Stimulated activated CD8-positive, alpha-beta memory T cell treated with anti-CD3 and anti-CD28 coated beads, Interleukin-4, amount 100 ng/mL, for 1 hour (primary cell): ENCODE results near the gene CLEC2D.
A peak's percentile ranks its signal among the peaks of the same experiment; 100 is the strongest.
"Not testable (repeated sequence)": the region's sequence is repeated elsewhere in the genome, so short reads cannot be mapped to it uniquely, and the experiment has no call there.

ENCODE experiments used
- DNase-seq, 2 donors: peaks; one replicate each; pipeline ENCODE4 v3.0.0-alpha.2; 2020; ENCODE audit warnings: low read depth in 2 of 2, low spot score in 1 of 2

The CLEC2D gene

DNA sequence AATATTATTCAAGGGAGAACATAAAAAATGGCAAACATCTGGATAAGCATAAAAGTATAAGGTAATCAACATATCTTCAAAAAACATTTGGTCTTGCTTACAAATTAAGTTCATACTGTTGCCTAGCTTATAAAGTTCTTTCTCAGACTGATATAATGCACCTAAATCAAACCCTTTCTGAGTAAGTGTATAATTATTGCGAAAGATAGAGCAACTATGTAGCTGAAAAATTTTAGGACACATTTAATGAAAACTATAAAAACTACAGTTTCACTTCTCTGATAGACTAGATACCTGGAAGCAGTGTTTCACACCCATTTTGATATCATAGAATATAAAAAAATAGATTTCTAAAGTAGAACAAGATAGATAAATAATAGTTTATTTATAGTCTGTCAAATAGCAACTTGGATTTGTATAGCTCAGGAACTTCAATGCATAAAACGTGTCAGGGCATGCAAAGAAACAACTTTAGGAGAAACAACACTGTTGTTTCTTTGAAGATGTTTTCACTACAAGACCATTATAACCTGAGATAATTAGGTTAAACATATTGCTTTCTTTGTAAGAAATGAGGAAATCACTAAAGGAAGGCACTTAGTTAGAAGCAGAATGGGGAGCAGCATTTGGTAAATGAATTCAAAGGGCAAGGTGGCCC lies 55.8 kb downstream of the CLEC2D start:
- DNase-seq, result no peak

DNA sequence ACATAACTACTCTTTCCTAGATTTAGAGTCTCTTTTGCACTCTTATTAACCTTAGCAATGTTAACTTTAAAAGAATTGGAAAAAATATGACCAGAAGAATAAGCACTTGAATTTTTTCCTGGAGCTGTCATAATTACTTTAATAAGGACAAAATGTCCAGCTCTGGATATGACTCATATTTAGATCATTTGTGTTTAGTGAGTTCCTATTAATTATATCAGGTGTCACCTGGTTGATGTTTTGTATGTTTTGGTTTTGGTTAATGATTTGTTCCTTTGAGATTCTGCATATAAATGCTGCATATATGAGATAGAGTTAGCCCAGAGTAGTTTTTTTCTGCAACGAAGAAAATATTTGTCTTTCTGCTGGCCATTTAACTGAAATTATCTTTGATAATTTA lies 58.3 kb downstream of the CLEC2D start:
- no peak for DNase-seq

DNA sequence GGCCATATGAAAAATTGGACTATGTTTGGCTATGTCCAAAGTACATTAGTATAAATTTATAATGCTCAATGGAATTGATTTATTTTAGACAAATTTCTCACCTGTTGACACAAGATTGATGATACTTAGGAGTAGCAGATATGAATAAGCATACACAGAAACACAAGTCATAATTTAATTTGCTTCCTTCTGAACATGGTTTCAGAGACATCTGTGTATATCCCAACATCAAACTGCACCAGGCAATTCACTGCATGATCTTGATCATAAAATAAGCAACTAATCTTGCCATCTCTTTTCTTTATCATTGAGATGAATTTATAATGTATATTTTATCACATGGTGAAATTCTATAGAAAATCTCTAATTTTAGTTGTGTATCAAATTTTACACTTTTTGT lies 59.6 kb downstream of the CLEC2D start:
- DNase-seq, result no peak

DNA sequence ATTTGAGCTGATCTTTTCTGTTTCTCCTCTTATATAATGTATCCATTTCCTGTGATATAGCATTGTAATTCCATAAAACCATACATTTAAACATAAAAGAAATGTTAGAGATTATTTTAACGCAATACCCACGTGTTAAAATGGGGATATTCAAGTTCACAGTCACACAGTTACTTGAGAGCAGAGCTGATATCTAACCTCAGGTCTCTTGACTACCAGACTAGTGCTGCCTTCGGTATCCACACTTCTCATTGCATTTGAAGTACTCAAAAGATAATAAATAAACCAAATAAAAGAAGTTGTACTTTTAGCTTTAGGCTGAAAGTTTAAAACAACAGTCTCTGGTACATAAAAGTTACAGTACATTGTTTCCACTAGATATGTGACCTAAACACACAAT lies 60.5 kb downstream of the CLEC2D start:
- no peak for DNase-seq

DNA sequence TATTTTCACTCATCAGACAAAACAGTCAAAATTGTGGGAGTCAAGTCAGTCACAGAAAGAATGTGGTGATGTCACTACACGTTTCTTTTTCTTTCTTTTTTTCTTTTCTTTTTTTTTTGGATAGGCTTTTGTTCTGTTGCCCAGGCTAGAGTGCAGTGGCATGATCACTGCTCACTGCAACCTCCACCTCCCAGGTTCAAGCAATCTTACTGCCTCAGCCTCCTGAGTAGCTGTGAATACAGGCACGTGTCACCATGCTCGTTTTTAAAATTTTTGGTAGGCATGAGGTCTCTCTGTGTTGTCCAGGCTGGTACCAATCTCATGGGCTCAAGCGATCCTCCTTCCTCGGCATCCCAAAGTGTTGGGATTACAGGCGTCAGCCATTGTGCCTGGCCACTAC lies 61.1 kb downstream of the CLEC2D start:
- no peak for DNase-seq

GRCh38 chr12:9731393-9731792 lies 61.9 kb downstream of the CLEC2D start:
- DNase-seq, result no peak

- DNase-seq, result no peak
These were observed 62.3 kb downstream of the CLEC2D start for GRCh38 chr12:9731797-9732196.

DNA sequence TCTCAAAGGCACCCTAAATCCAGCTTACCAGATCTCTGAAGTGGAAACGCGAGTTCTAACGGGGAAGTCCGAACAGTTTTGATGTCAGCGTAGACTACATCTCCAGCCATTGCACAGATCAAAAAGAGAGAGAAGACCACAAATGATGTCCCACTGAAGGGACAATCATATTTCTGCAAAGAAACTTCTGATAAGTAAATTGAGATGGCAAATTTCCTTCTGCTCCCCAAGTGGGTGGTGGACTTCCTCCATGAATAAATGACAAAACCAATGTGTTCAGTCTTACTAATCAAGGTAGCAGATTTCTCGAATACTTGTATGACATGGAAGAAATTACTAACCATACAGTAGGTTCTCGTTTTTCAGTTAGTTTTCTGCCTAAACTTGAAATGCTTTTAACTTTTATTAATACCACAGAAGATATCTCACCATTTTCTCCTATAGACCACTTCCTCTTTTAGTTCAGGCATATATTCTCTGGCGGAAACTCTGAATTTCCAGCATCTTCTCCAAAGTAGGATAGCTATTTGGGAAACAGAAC lies 63.5 kb downstream of the CLEC2D start, which contains the start of gene CLECL1:
Gene CLECL1 (minus strand): TSS at position 177 of the 541 bp plus-strand sequence.
- no peak for DNase-seq

DNA sequence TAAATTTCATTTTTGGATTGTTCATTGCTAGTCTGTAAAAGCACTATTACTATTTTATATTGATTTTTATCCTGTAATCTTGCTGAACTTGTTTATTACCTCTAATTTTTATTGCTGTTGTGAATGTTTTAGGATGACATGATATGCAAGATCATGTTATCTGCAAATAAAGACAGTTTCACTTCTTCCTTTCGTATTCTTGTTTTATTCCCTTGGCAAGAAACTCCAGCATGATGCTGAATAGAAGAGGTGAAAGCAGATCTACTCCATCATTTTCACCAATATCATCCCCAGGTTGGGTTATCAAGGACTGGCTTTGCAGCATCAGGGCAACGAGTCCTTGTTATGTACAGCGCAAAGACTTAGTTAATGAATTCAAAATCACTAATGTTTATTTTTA lies 66.1 kb downstream of the CLEC2D start:
- no peak for DNase-seq

GRCh38 chr12:9736936-9737705 lies 67.6 kb downstream of the CLEC2D start:
- no peak for DNase-seq

DNA sequence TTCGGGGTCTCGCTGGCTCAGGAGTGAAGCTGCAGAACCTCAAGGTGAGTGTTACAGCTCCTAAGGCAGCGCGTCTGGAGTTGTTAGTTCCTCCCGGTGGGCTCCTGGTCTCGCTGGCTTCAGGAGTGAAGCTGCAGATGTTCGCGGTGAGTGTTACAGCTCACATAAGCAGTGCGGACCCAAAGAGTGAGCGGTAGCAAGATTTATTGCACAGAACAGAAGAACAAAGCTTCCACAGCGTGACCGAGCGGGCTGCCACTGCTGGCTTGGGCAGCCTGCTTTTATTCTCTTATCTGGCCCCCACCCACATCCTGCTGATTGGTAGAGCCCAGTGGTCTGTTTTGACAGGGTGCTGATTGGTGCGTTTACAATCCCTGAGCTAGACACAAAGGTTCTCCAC lies 69.4 kb downstream of the CLEC2D start:
- DNase-seq, result not testable (repeated sequence)

DNA sequence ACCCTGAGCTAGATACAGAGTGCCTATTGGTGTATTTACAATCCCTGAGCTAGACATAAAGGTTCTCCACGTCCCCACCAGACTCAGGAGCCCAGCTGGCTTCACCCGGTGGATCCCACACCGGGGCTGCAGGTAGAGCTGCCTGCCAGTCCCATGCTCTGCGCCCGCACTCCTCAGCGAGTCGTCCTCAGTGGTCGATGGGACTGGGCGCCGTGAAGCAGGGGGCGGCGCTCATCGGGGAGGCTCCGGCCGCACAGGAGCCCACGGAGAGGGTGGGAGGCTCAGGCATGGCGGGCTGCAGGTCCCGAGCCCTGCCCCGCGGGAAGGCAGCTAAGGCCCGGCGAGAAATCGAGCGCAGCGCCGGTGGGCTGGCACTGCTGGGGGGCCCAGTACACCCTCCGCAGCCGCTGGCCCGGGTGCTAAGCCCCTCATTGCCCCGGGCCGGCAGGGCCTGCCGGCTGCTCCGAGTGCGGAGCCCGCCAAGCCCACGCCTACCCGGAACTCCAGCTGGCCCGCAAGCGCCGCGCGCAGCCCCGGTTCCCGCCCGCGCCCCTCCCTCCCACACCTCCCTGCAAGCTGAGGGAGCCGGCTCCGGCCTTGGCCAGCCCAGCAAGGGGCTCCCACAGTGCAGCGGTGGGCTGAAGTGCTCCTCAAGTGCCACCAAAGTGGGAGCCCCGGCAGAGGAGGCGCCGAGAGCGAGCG lies 70.0 kb downstream of the CLEC2D start:
- DNase-seq, result not testable (repeated sequence)

DNA sequence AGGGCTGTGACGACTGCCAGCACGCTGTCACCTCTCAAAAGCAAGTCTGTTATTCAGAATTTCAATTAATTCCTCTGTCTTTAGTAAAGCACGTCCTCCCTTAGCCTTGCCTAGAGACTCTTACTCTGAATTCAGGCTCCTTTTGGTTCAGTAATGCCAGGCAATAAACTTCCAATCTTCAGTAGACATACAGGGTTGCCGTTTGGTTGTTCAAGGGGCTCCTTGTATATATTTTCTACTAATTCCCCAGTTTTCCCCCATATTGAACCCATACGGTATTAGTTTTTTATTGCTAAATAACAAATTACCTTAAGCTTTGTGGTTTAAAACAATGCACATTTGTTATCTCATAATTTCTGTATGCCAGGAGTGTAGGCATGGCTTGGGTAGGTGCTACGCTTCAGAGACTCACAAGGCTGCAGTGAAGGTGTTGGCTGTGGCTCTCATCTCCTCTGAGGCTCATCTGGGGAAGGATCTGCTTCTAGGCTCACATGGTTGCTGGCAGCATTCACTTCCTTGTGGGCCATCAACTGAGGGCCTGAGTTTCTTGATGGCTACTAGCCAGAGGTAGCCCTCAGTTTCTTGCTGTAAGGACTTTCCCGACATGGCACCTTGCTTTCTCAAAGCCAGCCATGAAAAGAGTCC lies 70.7 kb downstream of the CLEC2D start:
- no peak for DNase-seq

DNA sequence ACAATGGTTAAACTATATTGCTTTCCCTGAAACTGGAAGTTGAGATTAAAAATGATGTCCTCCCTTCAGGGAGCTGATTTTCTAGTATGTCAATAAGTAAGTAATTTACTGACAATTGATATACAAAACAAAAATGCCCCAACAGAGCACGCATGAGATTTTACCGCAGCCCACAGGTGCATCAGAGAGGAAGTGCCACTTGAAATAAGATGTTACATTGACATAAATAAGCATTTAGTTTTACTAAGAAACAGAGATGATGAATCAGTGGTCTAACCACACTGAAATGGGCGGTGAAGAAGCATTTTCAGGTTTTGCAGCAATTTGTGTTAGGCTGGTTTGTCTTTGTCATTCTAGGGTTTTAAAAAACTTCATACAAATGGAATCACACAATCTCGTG lies 72.2 kb downstream of the CLEC2D start:
- DNase-seq, result peak in 1 of 2 donors; percentile 49

- no peak for DNase-seq
These were observed 73.1 kb downstream of the CLEC2D start for GRCh38 chr12:9742661-9743060.

GRCh38 chr12:9745199-9745598 lies 75.7 kb downstream of the CLEC2D start:
- no peak for DNase-seq
